ENCODE results near the gene ACAP1.

DNA sequence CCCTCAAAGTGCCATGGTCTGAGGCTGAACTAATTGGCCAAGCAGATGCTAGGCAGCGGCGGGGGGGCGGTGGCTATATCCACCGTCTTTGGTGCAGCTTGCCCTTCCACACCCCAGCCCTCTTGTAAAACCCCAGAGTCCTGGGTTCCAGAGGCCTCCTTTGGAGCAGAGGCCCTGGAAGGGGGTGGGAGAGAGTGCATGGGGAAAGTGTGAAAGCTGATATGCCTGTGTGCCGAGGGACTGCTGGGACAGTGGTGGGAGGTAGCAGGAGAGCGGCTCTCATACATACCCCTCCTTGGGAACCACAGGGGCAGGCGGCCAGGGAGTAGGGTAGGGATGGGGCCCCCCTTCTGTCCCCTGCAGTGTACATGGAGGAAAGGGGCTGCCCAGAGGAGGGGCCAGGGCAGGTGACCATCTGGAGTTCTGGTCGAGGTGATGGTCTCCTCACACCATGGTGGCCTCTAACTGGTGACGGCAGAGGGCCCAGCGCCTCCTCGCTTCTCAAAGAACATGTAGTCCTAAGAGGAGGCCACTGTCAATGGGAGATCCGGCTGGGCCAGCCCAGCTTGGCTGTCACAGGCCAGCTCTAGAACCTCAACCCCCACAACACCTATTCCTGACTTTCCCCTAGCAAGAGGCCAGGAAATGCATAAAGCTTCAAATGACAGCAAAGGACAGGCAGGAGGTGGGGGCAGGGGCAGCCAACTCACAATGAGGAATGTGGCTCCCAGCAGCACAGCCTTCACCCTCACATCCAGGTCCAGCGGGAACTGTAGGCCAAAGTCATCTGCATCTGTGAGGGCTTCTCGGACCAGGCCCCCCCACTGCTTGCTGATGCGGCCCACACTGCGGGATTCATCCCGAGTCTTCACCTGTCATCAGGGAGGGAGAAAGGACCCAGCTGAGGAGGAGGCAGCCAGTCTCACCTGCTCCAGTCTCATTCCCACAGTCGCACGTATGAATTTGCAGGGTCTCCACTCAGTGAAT lies 53.9 kb downstream of the ACAP1 start:
- TF ChIP-seq SUZ12 (IDR thresholded peaks at IDR 0.05) (no peak), BHLHE40 (IDR thresholded peaks at IDR 0.05; ENCODE audit: borderline replicate concordance) (no peak), ARNT (IDR thresholded peaks at IDR 0.05) (no peak), SP1 (IDR thresholded peaks at IDR 0.05) (no peak), LEF1 (IDR thresholded peaks at IDR 0.05; ENCODE audit: borderline replicate concordance) (no peak), FOXK2 (IDR thresholded peaks at IDR 0.05) (no peak), HDGF (IDR thresholded peaks at IDR 0.05; ENCODE audit: borderline replicate concordance) (no peak)

Data from HEK293T (cell line).